ENCODE measurements around the gene CHST10. TPM values are rescaled to one million over a fixed set of nuclear protein-coding genes. Genes with fewer than 3 reads are reported as not detected.
"Not testable (repeated sequence)": the region's sequence is repeated elsewhere in the genome, so short reads cannot be mapped to it uniquely, and the experiment has no call there.

CHST10 gene
- total RNA-seq, 2 experiments from 2014 or later, result 8.5 to 14.8 TPM

- Mint-ChIP-seq H3K27me3 (peaks cover 22% of the 10 kb centered on the region), H3K36me3 (no peaks in the 10 kb centered on the region), H3K4me3 (no peak overlapping the region), H3K4me1 (no peaks in the 10 kb centered on the region), H3K9me3 (ENCODE audit: low read depth) (peaks cover under 1% of the 10 kb centered on the region), H3K27ac (no peak overlapping the region)
- CTCF ChIA-PET, result interaction anchor here (9.2 kb wide), 1 partner anchor 114 kb away, joined by 149 read pairs; no protein-coding TSS in a partner anchor
- DNase-seq, result no peak
- no peak for ATAC-seq
These were observed 40.6 kb downstream of the CHST10 start for GRCh38 chr2:100376836-100377235.

GRCh38 chr2:100367163-100367562 lies 50.3 kb downstream of the CHST10 start:
- peaks cover 9% of the 10 kb centered on the region for H3K9me3 Mint-ChIP-seq (ENCODE audit: low read depth)
- peaks cover 5% of the 10 kb centered on the region for H3K4me1 Mint-ChIP-seq
- CTCF ChIA-PET, result interaction anchor here (1.1 to 3.3 kb wide), 3 partner anchors 12 to 106 kb away, joined by 3 to 12 read pairs (median 3); no protein-coding TSS in a partner anchor
- no peak overlapping the region for H3K27ac Mint-ChIP-seq
- ATAC-seq (no peak), DNase-seq (no peak)
- no peaks in the 10 kb centered on the region for H3K36me3 Mint-ChIP-seq
- H3K4me3 Mint-ChIP-seq, result no peak overlapping the region
- peaks cover 31% of the 10 kb centered on the region for H3K27me3 Mint-ChIP-seq

- H3K36me3 Mint-ChIP-seq, result no peaks in the 10 kb centered on the region
- ATAC-seq, result no peak
- H3K27me3 Mint-ChIP-seq, result peaks cover 24% of the 10 kb centered on the region
- no peak for DNase-seq
- CTCF ChIA-PET, result interaction anchor here (3.3 kb wide), 1 partner anchor 15 kb away, joined by 12 read pairs; no protein-coding TSS in a partner anchor
- H3K4me1 Mint-ChIP-seq, result peaks cover 5% of the 10 kb centered on the region
- no peak overlapping the region for H3K4me3 Mint-ChIP-seq
- H3K9me3 Mint-ChIP-seq (ENCODE audit: low read depth), result peaks cover 2% of the 10 kb centered on the region
- no peak overlapping the region for H3K27ac Mint-ChIP-seq
These were observed 52.0 kb downstream of the CHST10 start for GRCh38 chr2:100365434-100365833.

- H3K4me1 Mint-ChIP-seq; H3K27ac Mint-ChIP-seq; CTCF ChIA-PET; ATAC-seq; DNase-seq; H3K4me3 Mint-ChIP-seq; H3K36me3 Mint-ChIP-seq; H3K9me3 Mint-ChIP-seq (ENCODE audit: low read depth): not testable (repeated sequence)
- peaks cover 15% of the 10 kb centered on the region for H3K27me3 Mint-ChIP-seq
These were observed 55.2 kb downstream of the CHST10 start for GRCh38 chr2:100362269-100362668.

- Mint-ChIP-seq H3K4me3 (no peak overlapping the region), H3K9me3 (ENCODE audit: low read depth) (no peaks in the 10 kb centered on the region), H3K27ac (no peak overlapping the region), H3K36me3 (no peaks in the 10 kb centered on the region), H3K4me1 (no peaks in the 10 kb centered on the region), H3K27me3 (peaks cover 20% of the 10 kb centered on the region)
- ATAC-seq (no peak), DNase-seq (no peak)
- CTCF ChIA-PET, result interaction anchor here (1.3 kb wide), 1 partner anchor 21 kb away, joined by 5 read pairs; no protein-coding TSS in a partner anchor
These were observed 57.9 kb downstream of the CHST10 start for GRCh38 chr2:100359576-100359975.

DNA sequence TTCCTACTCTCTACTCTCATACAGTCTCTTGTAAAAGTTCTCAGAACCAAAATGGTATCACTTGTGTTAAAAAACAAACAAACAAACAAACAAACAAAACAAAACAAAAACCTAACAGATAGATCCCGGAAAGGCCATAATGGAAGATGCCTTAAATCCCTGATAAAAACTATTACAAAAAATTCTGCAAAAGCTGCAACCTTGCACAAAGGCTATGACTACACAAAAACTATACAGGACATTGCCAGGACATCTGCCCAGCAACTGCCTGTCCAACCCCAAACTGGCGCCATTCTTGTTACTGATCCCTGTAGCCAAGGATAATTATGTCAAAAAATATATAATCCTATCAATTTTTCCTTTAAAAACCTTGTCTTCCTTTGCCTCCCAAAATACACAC lies 58.9 kb downstream of the CHST10 start:
- Mint-ChIP-seq H3K4me1 (no peaks in the 10 kb centered on the region), H3K9me3 (ENCODE audit: low read depth) (no peaks in the 10 kb centered on the region), H3K36me3 (no peaks in the 10 kb centered on the region), H3K4me3 (no peak overlapping the region), H3K27ac (no peak overlapping the region), H3K27me3 (peaks cover 21% of the 10 kb centered on the region)
- CTCF ChIA-PET, result no interaction called here
- DNase-seq, result no peak
- ATAC-seq, result no peak

DNA sequence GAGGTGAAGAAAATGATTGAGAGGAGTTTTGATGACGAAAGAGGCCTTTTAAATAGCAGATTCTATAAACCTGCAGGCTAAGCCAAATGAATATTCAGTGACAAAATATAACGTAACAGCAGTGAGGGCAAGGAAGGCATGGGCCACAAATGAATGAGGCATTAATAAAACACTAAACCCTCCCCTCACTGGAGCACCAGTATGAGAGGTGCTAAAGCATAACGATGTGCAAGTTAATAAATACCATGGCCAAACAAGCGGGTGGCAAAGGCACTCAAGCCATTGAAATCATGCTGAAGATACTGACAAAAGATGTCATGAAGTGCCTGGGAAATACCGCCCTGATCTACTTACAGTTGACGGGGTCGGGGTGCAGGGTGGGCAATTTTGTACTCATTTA lies 64.9 kb downstream of the CHST10 start:
- Mint-ChIP-seq H3K4me3 (no peak overlapping the region), H3K4me1 (no peaks in the 10 kb centered on the region), H3K27me3 (peaks cover 15% of the 10 kb centered on the region), H3K36me3 (no peaks in the 10 kb centered on the region), H3K27ac (no peak overlapping the region), H3K9me3 (ENCODE audit: low read depth) (no peaks in the 10 kb centered on the region)
- ATAC-seq (no peak), DNase-seq (no peak)
- CTCF ChIA-PET, result no interaction called here

DNA sequence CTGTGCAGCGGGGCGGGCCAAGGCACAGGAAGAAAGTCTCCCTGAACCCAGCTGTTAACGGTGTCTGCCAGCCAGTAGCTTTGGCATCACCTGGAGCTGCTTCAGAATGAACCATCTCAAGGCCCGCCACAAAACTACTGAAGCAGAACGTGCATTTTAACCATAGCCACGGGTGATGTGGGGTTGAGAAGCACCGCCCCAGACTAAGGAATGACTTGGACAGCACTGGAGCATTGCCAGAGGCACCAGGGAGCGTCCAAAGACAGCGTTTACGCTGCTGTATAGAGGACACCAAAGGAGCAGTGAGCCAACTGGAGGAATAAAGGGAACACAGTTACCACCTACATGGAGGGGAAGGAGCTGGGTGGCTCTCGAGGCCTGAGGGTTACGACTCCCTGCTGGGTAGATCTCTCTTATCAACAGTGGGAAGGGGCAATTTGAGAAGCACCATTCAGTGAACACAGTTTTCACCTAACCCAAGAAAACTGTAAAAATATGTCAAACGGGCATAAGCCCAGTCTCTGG lies 66.7 kb downstream of the CHST10 start:
- CTCF ChIA-PET, result no interaction called here
- peaks cover 10% of the 10 kb centered on the region for H3K27me3 Mint-ChIP-seq
- no peak for ATAC-seq

DNA sequence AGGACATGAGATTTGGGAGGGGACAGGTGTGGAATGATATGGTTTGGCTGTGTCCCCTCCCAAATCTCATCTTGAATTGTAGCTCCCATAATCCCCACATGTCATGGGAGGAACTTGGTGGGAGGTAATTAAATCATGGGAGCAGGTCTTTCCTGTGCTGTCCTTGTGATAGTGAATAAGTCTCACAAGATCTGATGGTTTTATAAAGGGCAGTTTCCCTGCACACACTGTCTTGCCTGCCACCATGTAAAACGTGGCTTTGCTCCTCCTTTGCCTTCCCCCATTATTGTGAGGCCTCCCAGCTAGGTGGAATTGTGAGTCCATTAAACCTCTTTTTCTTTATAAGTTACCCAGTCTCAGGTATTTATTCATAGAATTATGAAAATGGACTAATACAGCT lies 72.3 kb downstream of the CHST10 start:
- ATAC-seq; H3K9me3 Mint-ChIP-seq (ENCODE audit: low read depth); H3K27ac Mint-ChIP-seq; H3K4me1 Mint-ChIP-seq; DNase-seq; H3K4me3 Mint-ChIP-seq; H3K36me3 Mint-ChIP-seq; CTCF ChIA-PET: not testable (repeated sequence)
- H3K27me3 Mint-ChIP-seq, result peaks cover 19% of the 10 kb centered on the region

More for the DNA sequence above, 66.7 kb downstream of the CHST10 start:
- Mint-ChIP-seq H3K4me1 (no peaks in the 10 kb centered on the region), H3K4me3 (no peak overlapping the region), H3K27ac (no peak overlapping the region), H3K9me3 (ENCODE audit: low read depth) (no peaks in the 10 kb centered on the region), H3K36me3 (no peaks in the 10 kb centered on the region)
- no peak for DNase-seq

DNA sequence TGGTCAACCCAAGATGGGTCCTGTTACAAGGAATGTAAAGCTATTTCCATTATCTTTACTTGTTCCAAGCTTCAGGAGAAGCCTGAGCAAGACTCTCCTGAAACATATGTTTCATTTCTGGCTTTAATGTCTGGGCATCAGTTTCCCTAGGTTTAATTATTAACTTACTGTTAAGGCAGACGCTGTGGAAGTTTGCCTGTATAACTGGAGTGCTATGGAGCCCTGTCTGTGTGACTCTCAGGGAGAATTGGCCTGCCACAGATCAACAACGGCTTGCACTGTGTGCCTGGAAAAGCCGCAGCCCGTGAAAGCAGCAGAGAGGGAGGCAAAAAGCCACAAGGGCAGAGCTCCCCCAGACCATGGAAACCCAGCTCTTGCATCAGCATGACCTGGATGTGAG lies 73.0 kb downstream of the CHST10 start:
- no peak for ATAC-seq
- H3K4me3 Mint-ChIP-seq, result no peak overlapping the region
- no peak for DNase-seq
- peaks cover 20% of the 10 kb centered on the region for H3K27me3 Mint-ChIP-seq
- peaks cover 3% of the 10 kb centered on the region for H3K9me3 Mint-ChIP-seq (ENCODE audit: low read depth)
- no peaks in the 10 kb centered on the region for H3K4me1 Mint-ChIP-seq
- CTCF ChIA-PET, result no interaction called here
- H3K27ac Mint-ChIP-seq, result no peak overlapping the region
- no peaks in the 10 kb centered on the region for H3K36me3 Mint-ChIP-seq

- CTCF ChIA-PET; H3K4me3 Mint-ChIP-seq; H3K4me1 Mint-ChIP-seq; H3K27ac Mint-ChIP-seq; DNase-seq; H3K9me3 Mint-ChIP-seq (ENCODE audit: low read depth); H3K36me3 Mint-ChIP-seq; ATAC-seq: not testable (repeated sequence)
- H3K27me3 Mint-ChIP-seq, result peaks cover 22% of the 10 kb centered on the region
These were observed 75.0 kb downstream of the CHST10 start for GRCh38 chr2:100342466-100342865.

Other genes with a start within 250 kb of the CHST10 start
- under 1 TPM; 0.15 to 0.21 TPM for gene LONRF2, start 95.2 kb downstream of the CHST10 start, total RNA-seq
- gene NMS, start 52.8 kb upstream of the CHST10 start, total RNA-seq, result not detected
- 10 to 100 TPM; 25.1 to 36.7 TPM for gene PDCL3, start 145.3 kb upstream of the CHST10 start, total RNA-seq